WTC11 (cell line): Measurements from ENCODE around the gene LAMA3. TPM values are rescaled to one million over a fixed set of nuclear protein-coding genes. Genes with fewer than 3 reads are reported as not detected.

Experiments
- ATAC-seq: fragments of 200-7000 bp; cut with Tn5 transposase; 2 replicates; pipeline ENCODE4 v1.10.0; 2021; ENCODE audit warnings: mild to moderate bottlenecking, moderate library complexity
- CTCF ChIA-PET: fragments of 300-600 bp; sonication (Branson Sonifier 250); formaldehyde crosslinking; loops from one replicate; lab custom pipeline; 2021; ENCODE audit warnings: antibody characterized with exemption; lab: Charles Lee
- POLR2A ChIA-PET: fragments of 350-600 bp; sonication (Branson Sonifier 250); formaldehyde crosslinking; loops from one replicate; lab custom pipeline; 2021; ENCODE audit warnings: antibody characterized with exemption; lab: Charles Lee
- DNase-seq: peaks from one replicate; pipeline ENCODE4 v3.0.0; 2021; ENCODE audit warnings: low spot score
- H3K27ac Mint-ChIP-seq: 2 replicates; pipeline ENCODE4 v1.8.0; 2021; ENCODE audit warnings: mixed read lengths
- H3K27me3 Mint-ChIP-seq: 2 replicates; pipeline ENCODE4 v1.8.0; 2021; ENCODE audit warnings: low read depth, mild to moderate bottlenecking, moderate library complexity, mixed read lengths
- H3K36me3 Mint-ChIP-seq: 2 replicates; pipeline ENCODE4 v1.8.0; 2021; ENCODE audit warnings: mixed read lengths
- H3K4me1 Mint-ChIP-seq: 2 replicates; pipeline ENCODE4 v1.8.0; 2022; ENCODE audit warnings: mixed read lengths
- H3K4me3 Mint-ChIP-seq: 2 replicates; pipeline ENCODE4 v1.8.0; 2021; ENCODE audit warnings: mild to moderate bottlenecking, moderate library complexity, mixed read lengths
- H3K9me3 Mint-ChIP-seq: 2 replicates; pipeline ENCODE4 v1.8.0; 2021; ENCODE audit warnings: mixed read lengths
- ATF1 ChIP-seq: sonication (generic); formaldehyde crosslinking; IDR thresholded peaks from 2 replicates; pipeline ENCODE4 v1.8.1; 2023; ENCODE audit warnings: mild to moderate bottlenecking, moderate library complexity, missing genetic modification reagents
- ATF2 ChIP-seq: sonication (generic); formaldehyde crosslinking; IDR thresholded peaks from 2 replicates; pipeline ENCODE4 v1.8.1; 2022; ENCODE audit warnings: low read depth, missing genetic modification reagents, borderline replicate concordance
- CDX4 ChIP-seq: fragments of 250-450 bp; sonication (Bioruptor Pico); IDR thresholded peaks from 2 replicates; pipeline ENCODE4 v1.9.0; 2021; ENCODE audit warnings: moderate library complexity, mild to moderate bottlenecking, inconsistent platforms, borderline replicate concordance
- E2F1 ChIP-seq: sonication (generic); formaldehyde crosslinking; IDR thresholded peaks from 2 replicates; pipeline ENCODE4 v1.8.0; 2022; ENCODE audit warnings: mild to moderate bottlenecking, missing genetic modification reagents
- ELF4 ChIP-seq: sonication (generic); formaldehyde crosslinking; IDR thresholded peaks from 2 replicates; pipeline ENCODE4 v1.8.1; 2022; ENCODE audit warnings: low read depth, mild to moderate bottlenecking, moderate library complexity, missing genetic modification reagents
- ESRRA ChIP-seq: sonication (generic); formaldehyde crosslinking; IDR thresholded peaks from 2 replicates; pipeline ENCODE4 v1.8.1; 2022; ENCODE audit warnings: mild to moderate bottlenecking, missing genetic modification reagents, borderline replicate concordance
- ETV6 ChIP-seq: sonication (generic); formaldehyde crosslinking; IDR thresholded peaks from 2 replicates; pipeline ENCODE4 v1.8.1; 2022; ENCODE audit warnings: mild to moderate bottlenecking, missing genetic modification reagents
- FOXJ3 ChIP-seq: sonication (generic); formaldehyde crosslinking; IDR thresholded peaks from 2 replicates; pipeline ENCODE4 v1.9.0; 2021; ENCODE audit warnings: missing genetic modification reagents, mild to moderate bottlenecking, borderline replicate concordance
- FOXP1 ChIP-seq: sonication (generic); formaldehyde crosslinking; IDR thresholded peaks from 2 replicates; pipeline ENCODE4 v1.8.0; 2022; ENCODE audit warnings: missing genetic modification reagents, mild to moderate bottlenecking, moderate library complexity, borderline replicate concordance
- GABPB1 ChIP-seq: sonication (generic); formaldehyde crosslinking; IDR thresholded peaks from 2 replicates; pipeline ENCODE4 v1.8.1; 2023; ENCODE audit warnings: mild to moderate bottlenecking, missing genetic modification reagents
- MAX ChIP-seq: sonication (generic); formaldehyde crosslinking; IDR thresholded peaks from 2 replicates; pipeline ENCODE4 v1.8.0; 2022; ENCODE audit warnings: mild to moderate bottlenecking, missing genetic modification reagents
- NR1H2 ChIP-seq: sonication (generic); formaldehyde crosslinking; IDR thresholded peaks from 2 replicates; pipeline ENCODE4 v1.9.0; 2021; ENCODE audit warnings: mild to moderate bottlenecking, moderate library complexity, missing genetic modification reagents
- PREB ChIP-seq: sonication (generic); formaldehyde crosslinking; IDR thresholded peaks from 2 replicates; pipeline ENCODE4 v1.8.1; 2022; ENCODE audit warnings: mild to moderate bottlenecking, missing genetic modification reagents, moderate library complexity, borderline replicate concordance
- RELA ChIP-seq: sonication (generic); formaldehyde crosslinking; IDR thresholded peaks from 2 replicates; pipeline ENCODE4 v1.8.1; 2022; ENCODE audit warnings: missing genetic modification reagents, mild to moderate bottlenecking, borderline replicate concordance
- SMAD4 ChIP-seq: sonication (generic); formaldehyde crosslinking; IDR thresholded peaks from 2 replicates; pipeline ENCODE4 v1.8.0; 2022; ENCODE audit warnings: mild to moderate bottlenecking, missing genetic modification reagents
- USF1 ChIP-seq: sonication (generic); formaldehyde crosslinking; IDR thresholded peaks from 2 replicates; pipeline ENCODE4 v1.8.0; 2022; ENCODE audit warnings: mild to moderate bottlenecking, missing genetic modification reagents
- ZBTB43 ChIP-seq: sonication (generic); formaldehyde crosslinking; IDR thresholded peaks from 2 replicates; pipeline ENCODE4 v1.8.1; 2023; ENCODE audit warnings: mild to moderate bottlenecking, missing genetic modification reagents
- ZNF532 ChIP-seq: fragments of 250-450 bp; sonication (Bioruptor Pico); IDR thresholded peaks from 2 replicates; pipeline ENCODE4 v1.9.0; 2021; ENCODE audit warnings: mild to moderate bottlenecking, borderline replicate concordance
- total RNA-seq: library from RNA; stranded (reverse); gene quantifications from 3 replicates; pipeline ENCODE4 v1.2.3, GENCODE V29; 2021

LAMA3 gene
- total RNA-seq, 1 experiment from 2014 or later = 0.83 TPM

- TF ChIP-seq ZNF532 (CRISPR knock-in tag) = no peak
- no peak for TF ChIP-seq ATF2 (CRISPR knock-in tag)
- no peak for TF ChIP-seq PREB (CRISPR knock-in tag)
- no peak for TF ChIP-seq CDX4 (CRISPR knock-in tag)
- no peak for TF ChIP-seq USF1 (CRISPR knock-in tag)
- no peak for TF ChIP-seq GABPB1 (CRISPR knock-in tag)
- TF ChIP-seq FOXJ3 = no peak
- TF ChIP-seq ESRRA (CRISPR knock-in tag) = no peak
Observed at GRCh38 chr18:23645568-23646175, 43.6 kb upstream of the LAMA3 start (continued).

- H3K27me3 Mint-ChIP-seq = peaks cover 3% of the 10 kb centered on the region; the same call in 1 of the 2 replicates
- POLR2A ChIA-PET = no interaction called here
- no peak overlapping the region for H3K4me3 Mint-ChIP-seq
- CTCF ChIA-PET = no interaction called here
- DNase-seq = no peak
- H3K27ac Mint-ChIP-seq = no peak overlapping the region
- no peak for TF ChIP-seq ELF4
- peaks cover 13% of the 10 kb centered on the region for H3K4me1 Mint-ChIP-seq
- H3K36me3 Mint-ChIP-seq = peaks cover 11% of the 10 kb centered on the region
- peaks cover 16% of the 10 kb centered on the region for H3K9me3 Mint-ChIP-seq
- ATAC-seq = no peak
Observed at GRCh38 chr18:23646282-23646681, 43.0 kb upstream of the LAMA3 start.

- POLR2A ChIA-PET = no interaction called here
- H3K27ac Mint-ChIP-seq = no peak overlapping the region
- TF ChIP-seq ATF2 (CRISPR knock-in tag) (no peak), E2F1 (CRISPR knock-in tag) (no peak), RELA (CRISPR knock-in tag) (no peak), SMAD4 (CRISPR knock-in tag) (no peak), ZBTB43 (CRISPR knock-in tag) (no peak), ATF1 (CRISPR knock-in tag) (no peak), USF1 (CRISPR knock-in tag) (no peak), MAX (no peak), GABPB1 (CRISPR knock-in tag) (no peak), ETV6 (CRISPR knock-in tag) (no peak), NR1H2 (CRISPR knock-in tag) (no peak), FOXP1 (CRISPR knock-in tag) (no peak)
Observed at GRCh38 chr18:23648456-23648855, 40.8 kb upstream of the LAMA3 start.

More at GRCh38 chr18:23648456-23648855, 40.8 kb upstream of the LAMA3 start:
- Mint-ChIP-seq H3K27me3 (no peaks in the 10 kb centered on the region), H3K4me1 (peaks cover 18% of the 10 kb centered on the region), H3K4me3 (no peak overlapping the region), H3K9me3 (0 out of 2 replicates have a peak, but pooled peaks cover 5% of the 10 kb centered on the region), H3K36me3 (0 out of 2 replicates have a peak, but pooled peaks cover 3% of the 10 kb centered on the region)
- no peak for ATAC-seq
- DNase-seq = no peak
- CTCF ChIA-PET = no interaction called here
